Fibroblast of lung (primary cell): Measurements from ENCODE around the gene APOD.

Experiments
- EZH2 ChIP-seq: IDR thresholded peaks from 2 replicates; pipeline ENCODE4 v1.5.1; 2012; ENCODE audit warnings: low read length, control low read depth, mild to moderate bottlenecking; ENCODE audit errors: missing control alignments
- TF ChIP-seq, protein P1 (sequence below), 2 donors: IDR thresholded peaks in 1 of 2; conservative IDR thresholded peaks in 1 of 2; 1 replicate in 1 of 2; 2 replicates in 1 of 2; pipeline ENCODE4 v1.5.1; 2011 to 2012; ENCODE audit warnings: low read length in 2 of 2, control low read depth in 1 of 2, inconsistent platforms in 1 of 2, low read depth in 1 of 2, mild to moderate bottlenecking in 1 of 2

DNA sequence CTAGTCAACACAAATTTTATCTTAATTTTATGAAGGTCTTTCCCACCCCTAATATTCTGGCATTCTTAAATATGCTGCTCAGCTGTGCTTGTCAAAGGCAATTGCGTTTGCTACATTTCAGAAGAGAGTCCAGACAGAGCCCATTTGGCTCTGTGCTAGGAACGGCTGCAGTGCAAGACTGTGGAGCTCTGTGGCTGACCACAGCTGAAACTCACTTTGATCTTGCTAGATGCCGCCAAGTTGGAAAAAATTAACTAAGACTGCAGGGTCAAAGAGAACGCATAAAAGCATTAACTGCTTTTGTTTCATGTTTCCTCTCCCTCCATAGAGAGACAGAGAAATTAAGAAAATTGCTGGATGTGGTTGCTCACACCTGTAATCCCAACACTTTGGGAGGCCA is 33.0 kb downstream of the APOD start:
- TF ChIP-seq, protein P1, sequence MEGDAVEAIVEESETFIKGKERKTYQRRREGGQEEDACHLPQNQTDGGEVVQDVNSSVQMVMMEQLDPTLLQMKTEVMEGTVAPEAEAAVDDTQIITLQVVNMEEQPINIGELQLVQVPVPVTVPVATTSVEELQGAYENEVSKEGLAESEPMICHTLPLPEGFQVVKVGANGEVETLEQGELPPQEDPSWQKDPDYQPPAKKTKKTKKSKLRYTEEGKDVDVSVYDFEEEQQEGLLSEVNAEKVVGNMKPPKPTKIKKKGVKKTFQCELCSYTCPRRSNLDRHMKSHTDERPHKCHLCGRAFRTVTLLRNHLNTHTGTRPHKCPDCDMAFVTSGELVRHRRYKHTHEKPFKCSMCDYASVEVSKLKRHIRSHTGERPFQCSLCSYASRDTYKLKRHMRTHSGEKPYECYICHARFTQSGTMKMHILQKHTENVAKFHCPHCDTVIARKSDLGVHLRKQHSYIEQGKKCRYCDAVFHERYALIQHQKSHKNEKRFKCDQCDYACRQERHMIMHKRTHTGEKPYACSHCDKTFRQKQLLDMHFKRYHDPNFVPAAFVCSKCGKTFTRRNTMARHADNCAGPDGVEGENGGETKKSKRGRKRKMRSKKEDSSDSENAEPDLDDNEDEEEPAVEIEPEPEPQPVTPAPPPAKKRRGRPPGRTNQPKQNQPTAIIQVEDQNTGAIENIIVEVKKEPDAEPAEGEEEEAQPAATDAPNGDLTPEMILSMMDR (conservative IDR thresholded peaks at IDR 0.05 in 1 of 2, IDR thresholded peaks at IDR 0.05 in 1 of 2; ENCODE audit: low read depth in 1 of 2, low read length in 2 of 2): no peak
- no peak for TF ChIP-seq EZH2
